Mesodermal cell (in vitro differentiated cells): Measurements from ENCODE around the gene ABL1.

Experiments used
- H3K27ac ChIP-seq: 2 replicates; pipeline ENCODE4 v1.7.0; 2013; ENCODE audit warnings: mild to moderate bottlenecking, low read depth, low read length, moderate library complexity; ENCODE audit not compliant: severe bottlenecking
- H3K36me3 ChIP-seq: 2 replicates; pipeline ENCODE4 v1.7.1; 2013; ENCODE audit warnings: mild to moderate bottlenecking, low read length, moderate library complexity; ENCODE audit not compliant: control insufficient read depth, insufficient read depth
- H3K4me1 ChIP-seq: one replicate; pipeline ENCODE4 v1.7.1; 2013; ENCODE audit warnings: mild to moderate bottlenecking, low read length; ENCODE audit not compliant: insufficient read depth, control insufficient read depth, poor library complexity, severe bottlenecking
- H3K4me3 ChIP-seq: 2 replicates; pipeline ENCODE4 v1.7.0; 2013; ENCODE audit warnings: low read length, control low read depth, mild to moderate bottlenecking; ENCODE audit not compliant: insufficient read depth, poor library complexity, severe bottlenecking; ENCODE audit errors: extremely low read depth
- H3K9me3 ChIP-seq: 2 replicates; pipeline ENCODE4 v1.7.1; 2013; ENCODE audit warnings: mild to moderate bottlenecking, low read length, moderate library complexity; ENCODE audit not compliant: control insufficient read depth
- WGBS, 2 experiments: methylation state at CpG; one replicate each; pipeline ENCODE4 v1.1.5; 2013; ENCODE audit warnings: missing lambda C conversion rate in 2 of 2; ENCODE audit not compliant: insufficient coverage in 2 of 2; 5-methylcytosine and 5-hydroxymethylcytosine counted together

The ABL1 gene

GRCh38 chr9:130884542-130885483 is 49.8 kb downstream of the ABL1 start:
- 96% methylated on average over 36 of the region's 47 CpGs for WGBS, 2 experiments
- H3K27ac ChIP-seq: no peak overlapping the region

DNA sequence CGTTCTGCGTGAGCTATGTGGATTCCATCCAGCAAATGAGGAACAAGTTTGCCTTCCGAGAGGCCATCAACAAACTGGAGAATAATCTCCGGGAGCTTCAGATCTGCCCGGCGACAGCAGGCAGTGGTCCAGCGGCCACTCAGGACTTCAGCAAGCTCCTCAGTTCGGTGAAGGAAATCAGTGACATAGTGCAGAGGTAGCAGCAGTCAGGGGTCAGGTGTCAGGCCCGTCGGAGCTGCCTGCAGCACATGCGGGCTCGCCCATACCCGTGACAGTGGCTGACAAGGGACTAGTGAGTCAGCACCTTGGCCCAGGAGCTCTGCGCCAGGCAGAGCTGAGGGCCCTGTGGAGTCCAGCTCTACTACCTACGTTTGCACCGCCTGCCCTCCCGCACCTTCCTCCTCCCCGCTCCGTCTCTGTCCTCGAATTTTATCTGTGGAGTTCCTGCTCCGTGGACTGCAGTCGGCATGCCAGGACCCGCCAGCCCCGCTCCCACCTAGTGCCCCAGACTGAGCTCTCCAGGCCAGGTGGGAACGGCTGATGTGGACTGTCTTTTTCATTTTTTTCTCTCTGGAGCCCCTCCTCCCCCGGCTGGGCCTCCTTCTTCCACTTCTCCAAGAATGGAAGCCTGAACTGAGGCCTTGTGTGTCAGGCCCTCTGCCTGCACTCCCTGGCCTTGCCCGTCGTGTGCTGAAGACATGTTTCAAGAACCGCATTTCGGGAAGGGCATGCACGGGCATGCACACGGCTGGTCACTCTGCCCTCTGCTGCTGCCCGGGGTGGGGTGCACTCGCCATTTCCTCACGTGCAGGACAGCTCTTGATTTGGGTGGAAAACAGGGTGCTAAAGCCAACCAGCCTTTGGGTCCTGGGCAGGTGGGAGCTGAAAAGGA is 50.7 kb downstream of the ABL1 start:
- WGBS, 2 experiments: 95% methylated on average over 35 of the region's 35 CpGs
- H3K27ac ChIP-seq: no peak overlapping the region
- H3K4me3 ChIP-seq: no peak overlapping the region
- peaks cover 3% of the 10 kb centered on the region for H3K4me1 ChIP-seq
- H3K9me3 ChIP-seq: no peaks in the 10 kb centered on the region
- peaks cover 92% of the 10 kb centered on the region for H3K36me3 ChIP-seq

More at GRCh38 chr9:130884542-130885483, 49.8 kb downstream of the ABL1 start:
- Histone ChIP-seq H3K4me3 (no peak overlapping the region), H3K4me1 (peaks cover 3% of the 10 kb centered on the region), H3K36me3 (peaks cover 92% of the 10 kb centered on the region), H3K9me3 (no peaks in the 10 kb centered on the region)

- WGBS, 2 experiments: 91 to 97% methylated on average over 19 to 22 of the region's 23 CpGs
- Histone ChIP-seq H3K9me3 (no peaks in the 10 kb centered on the region), H3K36me3 (peaks cover 93% of the 10 kb centered on the region), H3K27ac (no peak overlapping the region), H3K4me3 (no peak overlapping the region), H3K4me1 (peaks cover 3% of the 10 kb centered on the region)
Observed at GRCh38 chr9:130886981-130887380, 51.9 kb downstream of the ABL1 start.

DNA sequence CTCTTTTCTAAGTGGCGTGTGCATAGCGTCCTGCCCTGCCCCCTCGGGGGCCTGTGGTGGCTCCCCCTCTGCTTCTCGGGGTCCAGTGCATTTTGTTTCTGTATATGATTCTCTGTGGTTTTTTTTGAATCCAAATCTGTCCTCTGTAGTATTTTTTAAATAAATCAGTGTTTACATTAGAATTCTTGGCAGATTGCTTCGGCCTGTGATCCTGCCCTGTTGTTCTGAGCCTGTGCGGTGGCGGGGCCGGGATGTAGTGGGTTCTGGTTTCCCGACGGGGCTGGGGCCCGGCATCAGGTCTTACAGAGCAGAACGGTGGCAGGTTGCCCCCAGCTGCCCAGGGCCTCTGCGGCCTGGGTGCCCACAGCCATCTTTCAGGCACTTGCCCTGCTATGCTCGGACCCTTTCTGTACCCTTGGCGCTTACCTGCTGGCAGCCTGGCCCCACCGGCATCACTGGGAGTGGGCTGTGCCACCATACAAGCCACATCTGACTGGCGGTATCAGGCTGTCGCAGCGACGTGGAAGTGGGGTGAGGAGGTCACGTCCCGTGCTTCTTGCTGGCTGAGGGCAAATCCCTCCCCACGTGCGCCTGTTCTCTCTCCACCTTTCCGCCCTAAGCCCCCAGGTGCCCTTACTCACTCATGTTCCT is 52.6 kb downstream of the ABL1 start:
- peaks cover 93% of the 10 kb centered on the region for H3K36me3 ChIP-seq
- 95 to 97% methylated on average over 14 to 19 of the region's 25 CpGs for WGBS, 2 experiments
- peaks cover 3% of the 10 kb centered on the region for H3K4me1 ChIP-seq
- H3K27ac ChIP-seq: no peak overlapping the region
- H3K4me3 ChIP-seq: no peak overlapping the region
- no peaks in the 10 kb centered on the region for H3K9me3 ChIP-seq

GRCh38 chr9:130888146-130888885 is 53.3 kb downstream of the ABL1 start:
- 91 to 95% methylated on average over 17 to 20 of the region's 22 CpGs for WGBS, 2 experiments
- H3K36me3 ChIP-seq: peaks cover 88% of the 10 kb centered on the region
- H3K4me3 ChIP-seq: no peak overlapping the region
- H3K9me3 ChIP-seq: no peaks in the 10 kb centered on the region
- H3K27ac ChIP-seq: no peak overlapping the region
- peaks cover 3% of the 10 kb centered on the region for H3K4me1 ChIP-seq

- no peak overlapping the region for H3K27ac ChIP-seq
- H3K4me3 ChIP-seq: no peak overlapping the region
- peaks cover 7% of the 10 kb centered on the region for H3K4me1 ChIP-seq
- H3K36me3 ChIP-seq: peaks cover 76% of the 10 kb centered on the region
- WGBS, 2 experiments: 92 to 94% methylated on average over 8 to 9 of the region's 9 CpGs
- no peaks in the 10 kb centered on the region for H3K9me3 ChIP-seq
Observed at GRCh38 chr9:130890124-130890523, 55.1 kb downstream of the ABL1 start.

DNA sequence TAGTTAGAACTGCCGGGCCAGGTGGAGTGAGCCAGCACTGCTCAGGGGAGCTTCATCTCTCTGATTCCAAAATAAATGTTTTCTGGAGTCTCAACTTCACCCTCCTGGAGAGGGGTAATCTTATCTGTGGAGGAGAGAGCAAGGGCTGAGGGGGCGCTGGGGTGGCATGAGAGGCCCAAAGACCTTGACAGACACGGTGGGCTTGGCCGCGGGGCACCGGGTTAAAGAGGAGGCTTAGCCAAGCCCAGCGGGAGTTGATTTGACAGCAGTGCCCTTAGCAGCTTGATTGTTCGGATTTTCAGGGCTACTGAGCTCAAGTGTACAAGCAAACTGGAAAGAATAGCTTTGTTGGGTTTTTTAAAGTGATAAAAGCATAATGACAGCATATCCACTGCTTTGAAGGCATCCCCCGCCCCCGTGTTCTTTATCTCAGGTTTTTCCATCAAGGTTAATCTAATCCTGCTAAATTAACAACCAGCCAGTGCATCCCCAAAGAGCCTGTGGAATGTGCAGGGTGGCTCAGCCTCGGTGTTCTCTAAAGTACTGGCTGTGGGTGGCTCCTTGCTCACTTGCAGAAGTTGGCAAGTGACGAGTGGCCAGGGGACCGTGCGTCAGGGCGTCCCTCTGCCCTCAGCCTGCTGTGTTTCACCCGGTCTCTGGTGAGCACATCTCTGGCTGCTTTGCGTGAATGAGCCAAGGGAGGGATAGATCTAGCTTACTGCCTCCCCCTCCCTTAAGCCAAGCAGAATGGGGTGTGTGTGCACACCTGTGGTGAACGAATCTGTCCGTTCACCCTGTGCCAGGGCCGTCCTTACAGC is 56.0 kb downstream of the ABL1 start:
- no peak overlapping the region for H3K27ac ChIP-seq
- H3K4me3 ChIP-seq: no peak overlapping the region
- peaks cover 66% of the 10 kb centered on the region for H3K36me3 ChIP-seq
- 96 to 98% methylated on average over 17 to 18 of the region's 20 CpGs for WGBS, 2 experiments
- no peaks in the 10 kb centered on the region for H3K9me3 ChIP-seq
- H3K4me1 ChIP-seq: peaks cover 4% of the 10 kb centered on the region

GRCh38 chr9:130891688-130892476 is 56.8 kb downstream of the ABL1 start:
- Histone ChIP-seq H3K9me3 (no peaks in the 10 kb centered on the region), H3K4me3 (no peak overlapping the region), H3K27ac (no peak overlapping the region), H3K4me1 (peaks cover 4% of the 10 kb centered on the region), H3K36me3 (peaks cover 58% of the 10 kb centered on the region)
- WGBS, 2 experiments: 96 to 98% methylated on average over 14 to 16 of the region's 18 CpGs
